NB4 (cell line): ENCODE measurements around the gene GBP7.

ENCODE experiments used
- DNase-seq: peaks from one replicate; pipeline ENCODE4 v3.0.0; 2010; ENCODE audit warnings: low read depth
- H3K4me3 ChIP-seq: one replicate; pipeline ENCODE4 v1.5.1; 2011; ENCODE audit warnings: mild to moderate bottlenecking, low read depth, low read length, moderate library complexity
- MYC ChIP-seq: IDR thresholded peaks from 2 replicates; pipeline ENCODE4 v1.6.1; 2011; ENCODE audit warnings: low read depth, low read length
- POLR2A ChIP-seq: IDR thresholded peaks from 2 replicates; pipeline ENCODE4 v1.6.1; 2011; ENCODE audit warnings: mild to moderate bottlenecking; ENCODE audit not compliant: insufficient read length; ENCODE audit errors: extremely low read depth
- TF ChIP-seq, protein P1 (sequence below): IDR thresholded peaks from one replicate; pipeline ENCODE4 v1.5.1; 2012; ENCODE audit warnings: low read depth, low read length
- TF ChIP-seq, protein P2 (sequence below): IDR thresholded peaks from 2 replicates; pipeline ENCODE4 v1.6.1; 2011; ENCODE audit warnings: low read depth, low read length

Gene GBP7

DNA sequence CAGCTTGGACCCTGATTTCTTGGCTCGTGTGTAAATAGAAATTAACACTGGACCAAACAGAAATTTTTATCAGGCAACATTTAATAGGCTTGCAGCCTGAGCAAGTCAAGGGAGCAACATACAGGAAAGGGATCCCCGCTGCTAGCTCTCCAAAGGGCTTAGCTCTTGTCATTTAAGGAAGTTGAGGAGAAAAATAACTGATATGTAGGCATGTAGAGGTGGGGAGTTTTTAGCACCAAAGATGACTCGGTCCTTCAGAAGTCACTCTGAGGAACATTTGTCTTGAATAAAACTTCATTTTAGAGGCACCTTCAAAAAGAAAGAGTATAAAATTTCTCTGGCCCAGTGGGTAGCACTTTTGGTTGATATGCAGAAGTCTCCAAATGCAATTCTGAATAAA, 76.9 kb downstream of the GBP7 start:
- no peak overlapping the region for H3K4me3 ChIP-seq
- TF ChIP-seq, protein P1, sequence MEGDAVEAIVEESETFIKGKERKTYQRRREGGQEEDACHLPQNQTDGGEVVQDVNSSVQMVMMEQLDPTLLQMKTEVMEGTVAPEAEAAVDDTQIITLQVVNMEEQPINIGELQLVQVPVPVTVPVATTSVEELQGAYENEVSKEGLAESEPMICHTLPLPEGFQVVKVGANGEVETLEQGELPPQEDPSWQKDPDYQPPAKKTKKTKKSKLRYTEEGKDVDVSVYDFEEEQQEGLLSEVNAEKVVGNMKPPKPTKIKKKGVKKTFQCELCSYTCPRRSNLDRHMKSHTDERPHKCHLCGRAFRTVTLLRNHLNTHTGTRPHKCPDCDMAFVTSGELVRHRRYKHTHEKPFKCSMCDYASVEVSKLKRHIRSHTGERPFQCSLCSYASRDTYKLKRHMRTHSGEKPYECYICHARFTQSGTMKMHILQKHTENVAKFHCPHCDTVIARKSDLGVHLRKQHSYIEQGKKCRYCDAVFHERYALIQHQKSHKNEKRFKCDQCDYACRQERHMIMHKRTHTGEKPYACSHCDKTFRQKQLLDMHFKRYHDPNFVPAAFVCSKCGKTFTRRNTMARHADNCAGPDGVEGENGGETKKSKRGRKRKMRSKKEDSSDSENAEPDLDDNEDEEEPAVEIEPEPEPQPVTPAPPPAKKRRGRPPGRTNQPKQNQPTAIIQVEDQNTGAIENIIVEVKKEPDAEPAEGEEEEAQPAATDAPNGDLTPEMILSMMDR: no peak
- TF ChIP-seq, protein P2, sequence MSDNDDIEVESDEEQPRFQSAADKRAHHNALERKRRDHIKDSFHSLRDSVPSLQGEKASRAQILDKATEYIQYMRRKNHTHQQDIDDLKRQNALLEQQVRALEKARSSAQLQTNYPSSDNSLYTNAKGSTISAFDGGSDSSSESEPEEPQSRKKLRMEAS: no peak
- peak; percentile 7 for DNase-seq

DNA sequence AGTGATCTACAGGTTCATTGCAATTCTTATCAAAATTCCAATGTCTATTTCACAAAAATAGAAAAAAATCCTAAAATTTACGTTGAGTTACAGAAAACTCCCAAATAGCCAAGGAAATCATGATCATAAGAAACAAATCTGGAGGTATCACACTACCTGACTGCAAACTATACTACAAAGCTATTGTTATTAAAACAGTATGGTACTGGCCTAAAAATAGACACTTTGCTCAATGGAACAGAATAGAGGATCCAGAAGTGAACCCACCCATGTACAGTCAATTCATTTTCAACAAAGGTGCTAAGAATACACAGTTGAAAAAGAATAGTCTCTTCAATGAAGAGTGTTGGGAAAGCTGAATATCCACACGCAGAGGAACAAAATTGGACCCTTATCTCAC, 80.1 kb downstream of the GBP7 start:
- DNase-seq: no peak

DNA sequence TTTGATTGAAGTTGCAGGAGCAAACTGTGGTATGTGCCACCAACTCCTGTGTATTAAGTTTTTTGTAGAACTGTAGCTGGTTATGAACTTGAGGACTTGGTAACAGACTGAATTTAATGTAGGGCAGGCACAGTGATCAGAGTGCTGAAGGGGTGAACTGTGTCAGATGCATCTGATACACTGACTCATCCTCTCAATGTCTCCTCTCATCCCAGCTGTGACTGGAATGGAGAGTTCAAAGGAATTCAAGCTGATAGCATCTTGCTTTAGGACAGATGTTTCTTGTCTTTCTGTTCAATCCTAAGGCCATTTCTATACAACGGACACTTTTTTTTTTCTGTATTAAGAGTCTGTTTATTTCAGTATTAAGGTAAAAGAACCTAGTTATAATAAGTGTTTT, 85.8 kb downstream of the GBP7 start:
- no peak for TF ChIP-seq POLR2A
- TF ChIP-seq, protein P2: no peak
- TF ChIP-seq, protein P1: no peak
- TF ChIP-seq MYC: no peak
- H3K4me3 ChIP-seq: no peak overlapping the region
- no peak for DNase-seq

More for the DNA sequence above, 80.1 kb downstream of the GBP7 start:
- no peak for TF ChIP-seq MYC
- no peak overlapping the region for H3K4me3 ChIP-seq

DNA sequence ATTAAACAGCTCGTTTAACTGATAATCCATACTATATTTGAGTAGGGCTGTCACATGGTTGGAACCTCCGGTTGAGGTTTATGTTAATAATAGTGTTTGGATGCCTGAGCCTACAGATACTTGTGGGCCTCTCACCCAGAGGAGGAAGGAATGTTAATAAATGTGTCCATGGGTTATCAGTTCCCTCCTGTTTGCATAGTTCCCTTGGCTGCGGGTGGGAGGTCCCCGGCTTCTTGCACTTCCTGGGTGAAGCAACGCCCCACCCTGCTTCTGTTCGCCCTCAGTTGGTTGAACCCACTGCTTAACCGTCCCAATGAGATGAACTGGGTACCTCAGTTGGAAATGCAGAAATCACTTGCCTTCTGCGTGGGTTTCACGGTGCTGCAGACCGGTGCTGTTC, 87.2 kb downstream of the GBP7 start:
- H3K4me3 ChIP-seq: no peak overlapping the region
- TF ChIP-seq, protein P2: no peak
- TF ChIP-seq POLR2A: no peak
- DNase-seq: no peak

DNA sequence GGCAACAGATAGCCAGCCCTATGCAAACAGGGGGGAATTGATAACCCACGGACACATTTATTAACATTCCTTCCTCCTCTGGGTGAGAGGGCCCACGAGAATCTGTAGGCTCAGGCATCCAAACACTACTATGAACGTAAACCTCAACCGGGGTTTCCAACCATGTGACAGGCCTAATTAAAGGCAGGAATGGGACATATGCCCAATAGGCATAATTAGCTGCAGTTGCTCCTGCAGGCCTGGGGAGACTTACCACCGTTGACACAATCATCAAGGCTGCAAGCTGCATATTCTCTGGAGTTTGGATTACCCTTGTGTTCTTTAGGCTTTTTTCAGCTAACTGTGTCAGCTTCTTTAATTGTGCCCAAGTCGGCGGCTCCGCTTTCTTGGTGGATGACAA, 88.6 kb downstream of the GBP7 start:
- TF ChIP-seq, protein P1: no peak
- TF ChIP-seq, protein P2: no peak
- no peak for TF ChIP-seq POLR2A
- no peak overlapping the region for H3K4me3 ChIP-seq
- no peak for DNase-seq

DNA sequence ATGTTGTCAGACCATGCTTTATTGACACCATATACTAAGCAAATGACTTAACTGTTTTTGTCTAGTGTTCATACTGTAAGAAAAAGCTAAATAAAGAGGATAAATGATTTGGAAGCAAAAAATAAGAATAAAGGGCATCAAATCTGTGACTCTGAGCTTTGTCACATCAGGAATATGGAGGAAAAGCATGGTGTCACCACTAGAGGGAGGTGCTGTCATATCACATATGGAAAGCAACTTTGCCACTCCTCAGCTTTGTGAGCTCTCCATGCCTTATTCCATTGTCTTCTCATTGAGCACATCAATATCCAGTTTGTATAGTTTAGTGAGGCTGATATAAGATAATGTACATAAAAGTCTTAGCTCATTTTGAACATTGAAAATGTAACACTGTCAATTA, 90.0 kb downstream of the GBP7 start:
- DNase-seq: peak; percentile 58
- no peak overlapping the region for H3K4me3 ChIP-seq

More for the DNA sequence above, 90.0 kb downstream of the GBP7 start:
- TF ChIP-seq POLR2A (no peak), MYC (no peak)
- TF ChIP-seq, protein P1: peak; percentile 30
- TF ChIP-seq, protein P2: no peak
